Measurements from ENCODE around the gene ITIH5.
"Not testable (repeated sequence)": the region's sequence is repeated elsewhere in the genome, so short reads cannot be mapped to it uniquely, and the experiment has no call there.

Gene ITIH5

GRCh38 chr10:7666253-7667023 is at the start of gene ITIH5:
Gene ITIH5, minus strand, starts transcription at chr10:7666966. Its CDS starts 74 bp downstream, at chr10:7666892.
- no peak for DNase-seq

- DNase-seq, result no peak
These were observed 48.7 kb upstream of the ITIH5 start for GRCh38 chr10:7715515-7715914.

GRCh38 chr10:7711075-7711474 is 44.3 kb upstream of the ITIH5 start:
- not testable (repeated sequence) for DNase-seq

- no peak for DNase-seq
These were observed 43.7 kb upstream of the ITIH5 start for GRCh38 chr10:7710446-7710845.

- DNase-seq, result no peak
These were observed 42.1 kb upstream of the ITIH5 start for GRCh38 chr10:7708832-7709231.

GRCh38 chr10:7707858-7708622 is 41.3 kb upstream of the ITIH5 start:
- DNase-seq, result no peak

GRCh38 chr10:7707102-7707501 is 40.3 kb upstream of the ITIH5 start:
- DNase-seq, result no peak

GRCh38 chr10:7706534-7707073 is 39.8 kb upstream of the ITIH5 start:
- no peak for DNase-seq

GRCh38 chr10:7705341-7705740 is 38.6 kb upstream of the ITIH5 start:
- DNase-seq, result no peak

GRCh38 chr10:7704071-7705016 is 37.6 kb upstream of the ITIH5 start:
- no peak for DNase-seq

- no peak for DNase-seq
These were observed 36.4 kb upstream of the ITIH5 start, which contains the start of gene ITIH2 for GRCh38 chr10:7703140-7703539. Gene ITIH2, plus strand, starts transcription at chr10:7703316. Its CDS starts 119 bp downstream, at chr10:7703435.

- DNase-seq, result no peak
These were observed 35.6 kb upstream of the ITIH5 start for GRCh38 chr10:7702288-7702812.

GRCh38 chr10:7701158-7701742 is 34.5 kb upstream of the ITIH5 start:
- no peak for DNase-seq

- DNase-seq, result no peak
These were observed 33.9 kb upstream of the ITIH5 start for GRCh38 chr10:7700577-7701125.

- no peak for DNase-seq
These were observed 30.7 kb upstream of the ITIH5 start for GRCh38 chr10:7697426-7697825.

- no peak for DNase-seq
These were observed 29.8 kb upstream of the ITIH5 start for GRCh38 chr10:7696545-7696944.

- not testable (repeated sequence) for DNase-seq
These were observed 26.4 kb upstream of the ITIH5 start for GRCh38 chr10:7693194-7693593.

GRCh38 chr10:7692368-7692767 is 25.6 kb upstream of the ITIH5 start:
- DNase-seq, result not testable (repeated sequence)

- DNase-seq, result not testable (repeated sequence)
These were observed 24.3 kb upstream of the ITIH5 start for GRCh38 chr10:7690885-7691597.

GRCh38 chr10:7689591-7689990 is 22.8 kb upstream of the ITIH5 start:
- DNase-seq, result no peak
